Measurements from ENCODE around the gene FBXL19.
"Not testable (repeated sequence)": the region's sequence is repeated elsewhere in the genome, so short reads cannot be mapped to it uniquely, and the experiment has no call there.

Gene FBXL19

DNA sequence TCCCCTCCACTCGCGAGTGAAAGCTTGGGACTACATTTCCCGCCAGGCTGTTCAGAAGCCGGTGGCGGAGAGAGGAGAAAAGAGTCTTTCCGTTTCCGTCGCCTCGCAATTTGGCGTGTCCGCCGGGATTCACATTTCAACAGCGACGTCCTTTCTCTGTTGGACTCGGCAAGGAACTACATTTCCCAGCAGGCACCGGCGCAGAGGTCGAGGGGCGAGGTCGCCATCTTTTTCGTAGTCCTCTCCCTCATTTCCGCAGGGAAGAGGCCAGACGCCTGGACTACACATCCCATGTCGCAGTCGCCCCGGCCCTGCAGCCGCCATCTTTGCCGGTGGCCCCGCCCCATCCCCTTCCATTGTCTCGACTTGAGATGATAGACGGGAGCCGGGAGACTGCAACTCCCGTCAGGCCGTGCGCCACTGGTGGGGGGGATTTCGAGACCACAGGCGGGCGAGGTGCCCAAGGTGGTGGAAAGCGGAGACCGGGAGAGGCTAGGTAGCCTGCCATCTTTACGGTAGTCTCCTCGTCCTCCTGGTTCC, 882 bp upstream of the FBXL19 start:
- DNase-seq: peak; percentile 100

DNA sequence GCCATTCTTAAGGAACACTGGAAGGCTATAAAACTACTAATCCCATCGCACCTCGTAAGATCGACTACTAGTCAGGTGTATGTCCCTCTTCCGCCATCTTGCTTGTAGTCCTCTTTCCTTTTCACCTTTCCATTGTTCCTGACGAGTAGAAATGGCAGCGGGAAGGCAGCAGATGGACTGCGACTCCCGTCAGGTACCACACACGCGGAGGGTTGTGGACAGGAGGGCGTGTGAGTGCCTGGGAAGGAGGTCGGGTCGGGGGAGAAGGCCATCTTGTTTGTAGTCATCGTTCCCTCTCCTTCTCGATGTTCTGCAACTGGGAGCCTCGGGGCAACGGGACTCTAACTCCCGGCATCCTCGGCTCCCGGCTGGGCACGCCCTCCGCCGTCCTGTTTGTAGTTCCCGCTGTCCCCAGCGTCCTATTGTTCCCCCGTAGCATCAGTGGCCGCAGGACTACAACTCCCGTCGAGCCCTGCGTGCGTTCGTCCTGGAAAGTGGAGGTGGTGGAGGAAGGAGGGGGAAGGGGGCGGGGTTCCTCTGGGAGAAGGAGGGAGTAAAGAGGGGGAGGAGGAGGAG, 324 bp upstream of the FBXL19 start:
- peak; percentile 100 for DNase-seq

DNA sequence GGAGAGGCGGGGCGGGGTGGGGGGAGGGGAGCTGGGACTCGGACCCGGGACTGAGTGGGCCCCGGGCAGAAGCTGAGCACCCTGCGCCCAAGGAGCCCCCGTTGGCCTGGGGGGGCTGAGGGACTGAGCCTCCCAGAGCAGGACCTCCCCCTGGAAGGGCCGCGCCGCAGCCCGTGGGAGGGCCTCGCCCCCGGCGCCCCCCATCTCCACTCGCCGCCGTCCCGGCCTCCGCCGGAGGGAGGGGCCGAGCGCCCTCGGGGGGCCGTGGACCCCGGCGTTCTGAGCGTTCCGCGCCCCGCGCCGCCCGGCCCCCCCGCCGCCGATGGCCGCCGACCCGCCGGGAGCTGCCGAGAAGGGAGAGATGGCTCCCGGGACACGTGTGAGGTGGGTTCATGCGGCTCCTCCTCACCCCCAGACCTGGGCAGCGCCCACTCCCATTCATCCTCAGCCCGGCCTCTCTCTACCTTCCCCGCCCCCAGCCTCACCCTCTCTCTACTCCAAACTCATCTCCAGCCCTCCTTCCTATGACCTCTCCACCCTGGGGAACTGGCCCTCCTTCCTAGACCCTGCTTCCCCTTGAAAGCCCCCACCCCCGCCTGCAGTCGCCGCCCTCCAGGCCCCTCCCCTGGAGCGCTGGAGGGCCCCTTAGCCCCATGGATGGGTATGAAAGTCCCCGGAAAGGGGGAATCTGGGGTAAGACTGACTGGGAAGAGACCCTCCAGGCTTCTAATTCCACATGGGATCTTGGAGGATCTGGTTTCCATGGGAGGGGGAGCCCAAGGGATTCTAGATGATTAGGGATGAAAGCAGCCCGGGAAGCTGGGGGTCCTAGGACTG, 922 bp downstream of the FBXL19 start:
- peak; percentile 71 for DNase-seq

DNA sequence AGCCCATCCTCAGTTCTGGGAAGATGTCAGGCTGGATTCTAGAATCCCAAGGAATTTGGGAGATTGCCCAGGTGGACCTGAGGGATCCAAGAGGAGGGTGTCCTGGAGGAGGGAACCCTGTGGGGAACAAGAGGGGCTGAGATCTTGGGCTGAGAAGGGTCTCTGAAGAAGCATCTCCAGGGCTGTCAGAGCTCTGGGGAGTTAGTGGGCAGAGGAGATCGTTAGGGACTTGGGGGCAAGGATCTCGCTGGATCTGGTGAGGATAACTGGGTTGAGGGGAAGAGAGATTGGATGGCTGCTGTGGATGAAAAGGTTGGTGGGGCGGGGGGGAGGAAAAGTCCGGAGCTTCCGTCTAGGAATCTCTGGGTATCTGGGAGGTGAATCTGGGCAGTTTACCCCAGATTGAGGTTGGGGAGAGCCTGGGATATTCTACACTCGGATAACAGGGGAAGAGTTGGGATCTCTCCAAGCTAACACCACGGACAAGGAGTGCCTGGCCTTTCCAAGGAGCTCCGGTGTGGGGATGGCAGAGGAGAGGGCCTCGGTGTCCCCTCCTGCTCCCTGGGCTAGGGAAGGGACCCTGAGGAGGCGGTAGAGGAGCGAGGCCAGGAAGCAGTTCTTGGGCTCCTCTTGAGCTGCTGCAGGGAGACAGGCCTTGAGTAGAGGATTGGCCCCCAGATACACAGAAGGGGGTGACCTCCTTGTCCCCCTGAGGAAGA, 1.7 kb downstream of the FBXL19 start:
- no peak for DNase-seq

DNA sequence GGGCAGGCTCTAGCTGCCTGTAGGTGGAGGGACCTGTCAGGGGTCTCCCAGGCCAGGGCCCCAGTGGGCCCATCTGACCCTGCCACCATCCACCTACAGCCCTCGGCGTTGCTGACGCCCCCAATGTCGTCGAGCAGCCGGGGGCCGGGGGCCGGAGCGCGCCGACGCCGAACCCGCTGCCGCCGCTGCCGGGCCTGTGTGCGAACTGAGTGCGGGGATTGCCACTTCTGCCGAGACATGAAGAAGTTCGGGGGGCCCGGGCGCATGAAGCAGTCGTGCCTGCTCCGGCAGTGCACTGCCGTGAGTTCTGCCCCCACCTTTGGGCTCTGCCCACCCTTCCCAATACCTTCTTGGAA, 2.2 kb downstream of the FBXL19 start:
- no peak for DNase-seq

DNA sequence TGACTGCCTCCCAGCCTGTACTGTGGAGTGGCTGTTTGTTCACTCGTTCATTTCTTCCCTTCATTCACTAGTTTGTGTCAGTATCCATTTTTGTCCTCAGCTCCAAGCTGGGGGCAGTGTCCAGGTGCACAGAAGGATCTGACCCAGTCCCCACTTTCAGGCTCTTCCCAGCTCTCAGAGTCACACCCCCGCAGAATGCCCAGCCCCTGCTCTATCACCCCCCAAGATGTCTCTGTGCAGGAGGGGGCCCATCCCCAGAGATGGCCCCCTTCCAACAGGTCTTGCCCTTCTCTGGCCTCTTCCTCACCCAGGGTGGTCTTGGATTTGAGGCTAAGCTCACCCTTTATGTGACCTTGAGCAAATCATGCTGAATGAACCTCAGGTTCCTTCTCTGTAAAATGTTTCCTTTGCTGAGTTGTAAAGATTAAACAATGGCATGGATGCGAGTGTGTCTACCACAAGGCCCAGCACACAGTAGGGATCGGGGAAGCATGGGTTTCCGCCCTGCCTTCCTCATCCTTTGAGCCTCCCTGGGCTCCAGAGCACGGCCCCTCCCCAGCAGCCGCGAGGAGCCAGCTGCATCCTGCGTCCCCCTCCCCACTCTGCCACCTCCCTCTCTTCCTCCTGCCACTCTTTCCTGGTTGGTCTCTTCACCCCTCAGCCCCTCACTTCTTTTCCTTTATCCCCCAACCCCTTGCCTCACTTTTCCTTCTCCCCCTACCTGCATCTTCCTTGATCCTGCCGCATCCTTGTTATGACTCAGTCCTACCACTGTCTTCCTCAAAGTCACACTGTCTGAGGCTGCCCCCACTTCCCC, 2.8 kb downstream of the FBXL19 start:
- no peak for DNase-seq

DNA sequence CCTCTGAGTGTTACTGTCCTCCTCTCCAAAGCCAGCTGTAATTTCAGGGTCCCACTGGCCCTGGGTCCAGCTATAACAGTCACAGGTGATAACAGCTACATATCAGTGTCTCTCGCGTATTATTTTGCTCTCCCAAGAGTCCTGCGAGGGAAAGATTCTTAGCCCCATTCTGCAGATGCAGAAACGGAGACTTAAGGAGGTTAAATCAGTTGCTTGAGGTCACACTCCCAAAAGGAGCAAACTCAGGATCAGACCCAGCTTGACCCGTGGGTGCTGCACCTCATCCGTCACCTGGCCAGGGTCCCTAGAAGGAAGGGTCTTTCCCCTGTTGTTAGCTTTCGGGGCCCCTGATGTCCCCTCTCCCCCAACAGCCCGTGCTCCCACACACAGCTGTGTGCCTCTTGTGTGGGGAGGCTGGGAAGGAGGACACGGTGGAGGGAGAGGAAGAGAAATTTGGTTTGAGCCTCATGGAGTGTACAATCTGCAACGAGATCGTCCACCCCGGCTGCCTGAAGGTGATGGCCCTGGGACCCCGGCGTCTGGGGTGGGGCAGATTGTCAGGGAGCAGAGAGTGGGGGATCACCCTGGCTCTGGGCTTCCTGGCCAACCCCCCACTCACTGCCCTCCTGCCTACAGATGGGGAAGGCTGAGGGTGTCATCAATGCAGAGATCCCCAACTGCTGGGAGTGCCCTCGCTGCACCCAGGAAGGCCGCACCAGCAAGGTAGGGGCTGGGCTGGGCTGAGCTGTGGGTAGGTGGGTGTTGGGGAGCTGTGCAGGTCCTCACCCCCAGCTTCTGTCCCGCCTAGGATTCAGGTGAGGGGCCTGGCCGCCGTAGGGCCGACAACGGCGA, 3.8 kb downstream of the FBXL19 start:
- DNase-seq: no peak

DNA sequence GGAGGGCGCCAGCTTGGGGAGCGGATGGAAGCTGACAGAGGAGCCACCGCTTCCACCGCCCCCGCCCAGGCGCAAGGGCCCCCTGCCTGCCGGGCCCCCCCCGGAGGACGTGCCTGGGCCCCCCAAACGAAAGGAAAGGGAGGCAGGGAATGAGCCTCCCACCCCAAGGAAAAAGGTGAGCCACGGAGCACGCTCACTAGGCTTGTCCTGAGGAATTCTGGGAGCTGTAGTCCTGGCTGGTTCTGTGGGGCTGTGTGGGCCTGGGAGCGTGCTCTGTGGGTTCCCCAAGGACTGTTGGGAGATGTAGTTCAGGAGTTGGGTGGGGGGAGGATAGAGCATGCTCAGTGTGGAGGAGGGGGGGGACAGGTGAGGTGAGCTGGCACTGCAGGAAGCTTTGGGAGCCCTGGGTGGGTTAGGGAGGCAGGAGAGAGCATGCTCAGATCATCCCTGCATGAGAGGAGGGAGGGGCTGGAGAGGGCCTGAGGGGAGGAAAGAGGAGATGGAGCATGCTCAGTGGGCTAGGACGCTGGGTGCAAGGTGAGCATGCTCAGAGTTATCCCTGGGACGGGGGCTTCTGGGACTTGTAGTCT, 4.5 kb downstream of the FBXL19 start:
- DNase-seq: peak; percentile 96

DNA sequence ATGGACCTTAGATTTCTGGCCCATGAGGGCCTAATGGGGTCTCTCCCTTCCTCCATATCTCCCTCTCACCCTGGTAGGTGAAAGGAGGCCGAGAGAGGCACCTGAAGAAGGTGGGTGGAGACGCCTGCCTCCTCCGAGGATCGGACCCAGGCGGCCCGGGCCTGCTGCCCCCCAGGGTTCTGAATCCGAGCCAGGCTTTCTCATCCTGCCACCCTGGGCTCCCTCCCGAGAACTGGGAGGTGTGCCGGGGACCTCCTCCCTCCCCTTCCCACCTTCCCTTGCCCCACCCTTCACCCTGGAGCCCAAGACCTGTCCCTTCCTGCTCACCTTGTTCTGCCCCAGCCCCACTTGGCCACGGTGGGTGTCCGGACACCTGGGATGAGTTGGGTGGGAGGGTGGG, 5.0 kb downstream of the FBXL19 start:
- DNase-seq: no peak

DNA sequence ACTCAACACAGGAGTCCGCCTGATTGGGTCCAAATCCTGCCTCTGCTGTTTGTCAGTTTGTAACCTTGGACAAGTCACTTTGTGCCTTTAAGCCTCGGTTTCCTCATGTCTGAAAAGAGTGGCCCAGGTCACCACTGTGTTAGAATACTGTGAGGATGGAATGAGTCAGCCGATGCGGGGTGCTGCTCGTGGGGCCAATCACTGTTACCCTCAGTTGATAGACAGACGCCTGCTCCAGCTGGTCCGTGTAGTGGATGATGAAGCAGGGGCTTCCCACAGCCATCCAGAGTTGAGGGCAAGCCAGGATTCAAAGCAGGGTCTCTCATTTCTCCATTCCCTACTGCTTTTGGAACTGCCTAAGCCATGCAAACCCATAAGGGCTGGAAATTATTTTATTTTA, 5.8 kb downstream of the FBXL19 start:
- DNase-seq: no peak

DNA sequence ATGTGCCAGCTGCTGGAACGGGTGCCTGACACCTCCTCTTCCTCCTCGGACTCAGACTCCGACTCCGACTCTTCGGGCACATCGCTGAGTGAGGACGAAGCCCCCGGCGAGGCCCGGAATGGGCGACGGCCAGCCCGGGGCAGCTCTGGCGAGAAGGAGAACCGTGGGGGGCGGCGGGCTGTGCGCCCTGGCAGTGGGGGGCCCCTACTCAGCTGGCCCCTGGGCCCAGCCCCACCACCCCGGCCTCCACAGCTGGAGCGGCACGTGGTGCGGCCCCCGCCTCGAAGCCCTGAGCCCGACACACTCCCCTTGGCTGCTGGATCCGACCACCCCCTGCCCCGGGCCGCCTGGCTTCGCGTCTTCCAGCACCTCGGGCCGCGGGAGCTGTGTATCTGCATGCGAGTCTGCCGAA, 6.8 kb downstream of the FBXL19 start:
- DNase-seq: no peak

DNA sequence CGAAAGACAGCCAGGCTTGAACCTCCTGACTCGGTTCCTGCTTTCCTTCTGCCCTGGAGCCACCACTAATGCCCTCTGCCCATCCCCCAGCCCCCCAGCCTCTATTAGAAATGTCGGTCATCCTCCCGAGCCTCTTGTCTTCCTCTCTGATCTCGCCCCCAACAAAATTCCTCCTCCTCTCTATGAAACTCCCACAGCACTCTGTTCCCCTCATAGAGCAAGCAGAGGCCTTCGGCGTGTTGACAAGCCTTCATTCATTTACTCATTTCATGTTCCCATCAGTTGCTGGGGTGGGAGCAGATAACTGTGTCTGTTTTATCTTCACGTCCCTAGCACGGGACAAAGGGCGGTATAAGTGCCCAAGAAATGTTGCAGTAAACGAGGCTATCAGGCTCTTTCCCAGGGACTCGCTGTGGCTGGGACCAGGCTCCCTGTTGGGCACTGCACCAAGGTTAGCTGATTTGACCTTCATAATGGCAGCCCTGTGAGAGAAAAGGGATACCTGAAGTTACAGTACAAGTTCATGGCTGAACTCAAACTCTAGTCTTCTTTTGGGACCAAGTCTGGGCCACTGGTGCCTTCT, 7.8 kb downstream of the FBXL19 start:
- DNase-seq: no peak

DNA sequence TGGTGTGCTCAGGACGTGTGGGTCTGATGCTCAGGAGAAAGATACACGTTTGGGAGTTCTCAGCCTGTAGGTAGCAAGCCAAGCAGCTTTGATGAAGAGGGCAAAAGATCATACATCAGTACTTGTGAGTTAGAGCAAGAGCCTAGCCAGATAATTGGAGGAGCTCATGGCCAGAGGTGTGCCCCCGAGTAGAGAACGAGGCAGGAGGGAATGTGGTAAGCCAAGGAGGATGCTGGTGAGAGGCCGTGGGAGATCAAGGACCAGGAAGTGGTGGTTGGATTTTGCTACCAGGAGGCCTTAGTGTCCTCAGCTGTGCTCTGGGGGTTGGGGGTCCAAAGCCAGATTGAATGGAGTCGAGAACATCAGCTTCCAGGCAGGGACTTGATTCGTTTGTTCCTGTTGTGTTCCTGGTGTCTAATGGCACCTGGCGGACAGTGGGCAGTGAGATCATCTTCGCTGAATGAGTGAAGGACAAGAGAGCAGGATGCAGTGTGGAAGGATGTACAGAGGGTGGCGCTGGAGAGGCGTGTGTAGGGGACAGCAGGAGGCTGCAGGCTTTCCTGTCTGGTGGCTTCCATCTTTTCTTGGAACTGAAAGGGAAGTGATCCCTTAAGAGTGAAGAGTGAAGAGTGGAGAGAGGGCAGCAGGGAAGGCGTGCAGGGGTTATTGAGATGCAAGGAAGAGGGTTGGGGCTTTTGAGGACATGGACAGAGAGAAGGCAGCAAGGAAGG, 11.6 kb downstream of the FBXL19 start:
- DNase-seq: peak; percentile 85

DNA sequence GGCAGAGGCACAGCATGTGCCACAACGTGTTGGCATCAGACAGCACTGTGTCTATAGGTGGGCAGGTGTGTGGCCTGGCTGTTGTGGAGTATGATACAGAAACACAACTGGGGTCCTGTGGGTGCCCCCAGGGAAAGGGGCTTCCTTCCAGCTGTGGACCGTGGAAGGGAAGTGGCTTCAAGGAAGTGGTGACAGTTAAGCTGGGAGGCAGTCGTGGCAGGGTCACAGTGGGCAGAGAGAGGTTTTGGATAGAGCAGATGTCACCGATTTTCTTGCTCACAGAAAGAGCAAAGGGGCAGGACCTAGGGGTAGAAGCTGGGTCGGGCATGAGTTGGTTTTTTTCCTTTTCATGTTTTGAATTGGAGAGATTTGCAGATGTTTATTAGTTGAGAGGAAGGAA, 14.3 kb downstream of the FBXL19 start:
- DNase-seq: no peak

DNA sequence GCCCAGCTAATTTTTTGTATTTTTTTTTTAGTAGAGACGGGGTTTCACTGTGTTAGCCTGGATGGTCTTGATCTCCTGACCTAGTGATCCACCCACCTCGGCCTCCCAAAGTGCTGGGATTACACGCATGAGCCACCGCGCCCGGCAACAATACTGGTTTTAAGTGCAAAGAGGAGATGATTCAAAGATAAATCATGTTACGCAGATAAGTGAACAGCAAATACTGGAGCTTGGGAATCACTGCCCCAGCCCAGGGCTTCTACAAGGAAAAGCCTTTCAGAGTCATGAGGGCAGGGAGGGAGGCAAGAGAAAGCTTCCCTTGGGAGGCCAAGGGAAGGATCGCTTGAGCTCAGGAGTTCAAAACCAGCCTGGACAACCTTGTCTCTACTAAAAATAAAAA, 16.2 kb downstream of the FBXL19 start:
- not testable (repeated sequence) for DNase-seq

DNA sequence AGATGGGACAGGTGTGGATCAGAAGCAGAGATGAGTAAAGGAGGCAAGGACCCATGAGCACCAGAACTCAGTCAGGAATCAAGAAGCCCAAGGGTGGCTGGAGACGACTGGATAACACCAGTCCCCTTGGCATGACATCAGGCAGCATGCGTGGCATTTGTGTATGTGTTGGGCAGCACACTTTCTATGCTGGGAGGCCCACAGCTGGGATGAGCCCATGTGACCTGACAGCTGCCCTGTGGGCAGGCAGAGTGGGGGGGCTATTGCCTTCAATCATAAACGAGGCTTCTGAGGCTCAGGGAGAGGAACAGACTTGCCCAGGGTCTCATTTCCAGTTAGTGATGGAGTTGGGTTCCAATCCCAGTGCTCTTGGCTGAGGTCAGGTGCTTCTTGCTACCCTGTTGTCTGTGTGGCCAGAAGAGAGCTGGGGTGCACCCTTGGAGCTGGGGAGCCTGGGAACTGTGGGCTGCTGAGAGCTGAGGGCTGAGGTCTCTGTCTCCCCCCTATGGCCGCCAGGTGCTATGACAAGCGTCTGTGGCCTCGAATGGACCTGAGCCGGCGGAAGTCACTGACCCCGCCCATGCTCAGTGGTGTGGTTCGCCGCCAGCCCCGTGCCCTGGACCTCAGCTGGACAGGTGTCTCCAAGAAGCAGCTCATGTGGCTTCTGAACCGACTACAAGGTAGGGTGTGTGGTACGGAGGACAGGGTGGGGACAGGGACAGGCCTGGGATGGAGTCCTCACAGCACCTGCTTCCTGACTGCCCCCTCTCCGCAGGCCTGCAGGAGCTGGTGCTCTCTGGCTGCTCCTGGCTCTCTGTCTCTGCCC, 18.4 kb downstream of the FBXL19 start:
- DNase-seq: peak; percentile 86

DNA sequence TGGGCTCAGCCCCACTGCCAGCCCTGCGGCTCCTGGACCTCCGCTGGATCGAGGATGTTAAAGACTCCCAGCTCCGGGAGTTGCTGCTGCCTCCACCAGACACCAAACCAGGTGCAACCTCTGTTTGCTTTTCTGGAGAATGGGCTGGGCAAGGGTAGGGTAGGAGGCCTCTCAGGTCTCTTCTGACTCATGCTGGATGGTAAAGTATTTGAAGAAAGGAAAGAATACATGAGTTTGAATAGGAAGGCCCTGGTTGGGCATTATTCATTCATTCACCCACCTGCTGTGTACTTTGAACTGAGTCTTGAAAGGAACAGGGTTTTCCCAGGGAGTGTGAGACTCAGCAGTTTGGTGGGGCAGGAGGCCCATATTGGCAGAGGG, 19.0 kb downstream of the FBXL19 start:
- DNase-seq: no peak

DNA sequence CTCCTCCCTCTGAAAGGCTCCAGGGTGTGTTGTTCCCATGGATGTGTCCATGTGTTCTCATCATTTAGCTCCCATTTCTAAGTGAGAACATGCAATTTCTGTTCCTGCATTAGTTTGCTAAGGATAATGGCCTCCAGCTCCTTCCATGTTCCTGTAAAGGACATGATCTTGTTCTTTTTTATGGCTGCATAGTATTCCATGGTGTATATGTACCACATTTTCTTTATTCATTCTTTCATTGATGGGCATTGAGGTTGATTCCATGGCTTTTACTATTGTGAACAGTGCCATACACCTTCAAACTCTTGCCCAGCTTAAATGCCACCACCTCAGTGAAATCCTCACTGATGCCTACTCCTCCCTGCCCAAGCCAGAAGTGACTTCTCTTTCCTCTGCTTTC, 21.0 kb downstream of the FBXL19 start:
- no peak for DNase-seq

All from islet precursor cell (in vitro differentiated cells).